ENCODE results near the gene FGF8.

Gene FGF8

GRCh38 chr10:101749047-101750016 lies 26.6 kb downstream of the FGF8 start:
- in situ Hi-C loops (cut with MboI; ENCODE audit: low pct_unique_long_range_greater_than_20kb, low sequenced_read_pairs): loop anchor here (25.0 kb wide), 1 partner anchor 537 kb away; no protein-coding TSS in a partner anchor
- no peak for DNase-seq

DNA sequence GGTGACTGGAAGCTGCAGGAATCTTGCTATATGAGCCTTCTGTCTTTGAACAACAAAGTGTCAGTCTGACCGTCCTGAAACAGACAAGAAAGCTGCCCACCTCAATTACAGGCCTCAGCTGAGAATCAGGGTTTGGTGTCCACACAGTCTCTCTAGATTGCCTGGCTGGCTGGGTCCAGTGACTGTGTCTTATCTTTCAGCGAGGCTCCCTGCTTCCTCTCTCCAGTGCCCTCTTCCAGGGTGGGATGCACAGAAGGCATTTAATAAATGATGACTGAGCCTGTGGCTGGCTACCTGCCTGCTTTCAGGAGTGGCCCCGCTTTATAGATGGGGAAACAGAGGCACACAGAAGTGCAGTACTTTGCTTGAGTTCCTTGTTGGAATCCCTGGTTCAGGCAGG lies 27.4 kb downstream of the FGF8 start:
- in situ Hi-C loops (cut with MboI; ENCODE audit: low pct_unique_long_range_greater_than_20kb, low sequenced_read_pairs): no loop called here
- DNase-seq: no peak

DNA sequence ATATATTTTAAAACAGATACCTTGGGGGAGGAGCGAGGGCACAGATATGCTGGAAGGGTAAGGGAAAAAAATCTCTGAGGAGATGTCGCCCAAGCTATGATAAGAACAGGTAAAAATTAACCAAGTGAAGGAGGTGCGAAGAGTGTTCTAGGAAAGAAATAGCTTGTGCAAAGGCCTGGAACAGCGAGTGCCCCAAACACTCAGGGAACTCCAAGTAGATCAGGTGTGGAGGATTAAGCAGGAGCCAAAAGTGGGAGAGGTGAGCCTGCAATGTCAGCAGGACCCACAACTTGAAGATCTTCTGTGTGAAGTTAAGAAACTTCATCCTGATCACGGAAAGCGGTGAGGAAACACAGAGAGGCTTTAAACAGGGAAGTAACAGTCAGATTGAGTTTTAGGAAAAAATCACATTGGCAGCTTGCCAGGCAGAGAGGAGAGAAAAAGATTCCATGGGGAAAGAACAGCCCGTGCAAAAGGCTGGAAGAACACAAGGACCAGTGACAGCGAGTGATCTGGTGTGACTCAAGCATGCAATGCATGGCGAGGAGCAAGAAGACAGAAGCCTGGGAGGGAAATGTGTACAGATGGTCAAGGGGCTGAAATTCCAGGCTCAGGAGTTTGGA lies 30.7 kb downstream of the FGF8 start:
- in situ Hi-C loops (cut with MboI; ENCODE audit: low pct_unique_long_range_greater_than_20kb, low sequenced_read_pairs): no loop called here
- peak; percentile 7 for DNase-seq

DNA sequence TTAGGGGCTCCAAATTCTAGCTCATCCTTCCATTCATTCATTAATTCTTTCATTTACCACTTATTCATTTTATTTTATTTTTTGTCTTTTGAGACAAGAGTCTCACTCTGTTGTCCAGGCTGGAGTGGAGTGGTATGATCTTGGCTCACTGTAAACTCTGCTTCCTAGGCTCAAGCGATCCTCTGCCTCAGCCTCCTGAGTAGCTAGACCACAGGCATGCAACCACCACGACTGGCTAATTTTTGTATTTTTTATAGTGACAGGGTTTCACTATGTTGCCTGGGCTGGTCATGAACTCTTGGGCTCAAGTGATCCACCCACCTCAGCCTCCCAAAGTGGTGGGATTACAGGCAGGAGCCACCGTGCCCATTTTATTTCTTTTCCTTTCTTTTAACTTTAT lies 31.6 kb downstream of the FGF8 start:
- in situ Hi-C loops (cut with MboI; ENCODE audit: low pct_unique_long_range_greater_than_20kb, low sequenced_read_pairs): no loop called here
- no peak for DNase-seq

DNA sequence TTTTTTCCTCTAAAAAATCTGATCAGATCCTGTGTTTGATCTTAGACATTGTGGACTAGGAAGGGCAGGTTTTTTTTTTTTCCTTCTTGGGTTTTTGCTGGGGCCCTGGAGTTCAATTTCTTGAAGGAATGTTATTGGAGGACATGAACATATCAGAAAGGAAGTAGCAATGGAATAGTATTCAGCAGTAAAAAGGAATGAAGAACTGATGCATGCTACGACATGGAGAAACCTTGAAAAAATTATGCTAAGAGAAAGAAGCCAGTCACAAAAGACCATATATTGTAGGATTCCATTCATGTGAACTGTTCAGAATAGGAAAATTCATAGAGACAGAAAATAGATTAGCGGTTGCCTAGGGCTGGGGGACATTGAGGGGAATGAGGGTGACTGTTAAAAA lies 34.0 kb downstream of the FGF8 start:
- in situ Hi-C loops (cut with MboI; ENCODE audit: low pct_unique_long_range_greater_than_20kb, low sequenced_read_pairs): no loop called here
- DNase-seq: no peak

DNA sequence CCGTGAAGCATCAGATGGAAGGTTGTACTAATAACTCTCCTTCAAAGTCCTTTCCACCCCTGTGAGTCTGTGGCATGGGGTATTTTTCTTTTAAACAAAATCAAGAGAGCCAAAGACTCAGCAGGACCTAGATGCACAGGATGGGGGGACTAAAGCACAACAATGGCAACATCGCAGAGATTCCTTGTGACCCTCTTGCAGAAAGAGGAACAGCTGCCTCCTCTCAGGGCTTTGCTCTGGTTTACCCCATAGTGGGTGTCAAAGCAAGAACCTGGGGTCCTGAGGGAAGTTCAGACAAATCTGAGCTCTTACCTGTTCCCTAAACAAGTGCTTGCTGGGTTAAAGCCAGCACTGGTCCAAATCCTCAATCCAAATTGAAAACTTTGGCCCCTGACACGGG lies 39.2 kb downstream of the FGF8 start:
- in situ Hi-C loops (cut with MboI; ENCODE audit: low pct_unique_long_range_greater_than_20kb, low sequenced_read_pairs): no loop called here
- no peak for DNase-seq

GRCh38 chr10:101732096-101732495 lies 43.8 kb downstream of the FGF8 start:
- DNase-seq: no peak
- in situ Hi-C loops (cut with MboI; ENCODE audit: low pct_unique_long_range_greater_than_20kb, low sequenced_read_pairs): no loop called here

- no peak for DNase-seq
- in situ Hi-C loops (cut with MboI; ENCODE audit: low pct_unique_long_range_greater_than_20kb, low sequenced_read_pairs): no loop called here
Observed at GRCh38 chr10:101726115-101726387, 49.9 kb downstream of the FGF8 start.

DNA sequence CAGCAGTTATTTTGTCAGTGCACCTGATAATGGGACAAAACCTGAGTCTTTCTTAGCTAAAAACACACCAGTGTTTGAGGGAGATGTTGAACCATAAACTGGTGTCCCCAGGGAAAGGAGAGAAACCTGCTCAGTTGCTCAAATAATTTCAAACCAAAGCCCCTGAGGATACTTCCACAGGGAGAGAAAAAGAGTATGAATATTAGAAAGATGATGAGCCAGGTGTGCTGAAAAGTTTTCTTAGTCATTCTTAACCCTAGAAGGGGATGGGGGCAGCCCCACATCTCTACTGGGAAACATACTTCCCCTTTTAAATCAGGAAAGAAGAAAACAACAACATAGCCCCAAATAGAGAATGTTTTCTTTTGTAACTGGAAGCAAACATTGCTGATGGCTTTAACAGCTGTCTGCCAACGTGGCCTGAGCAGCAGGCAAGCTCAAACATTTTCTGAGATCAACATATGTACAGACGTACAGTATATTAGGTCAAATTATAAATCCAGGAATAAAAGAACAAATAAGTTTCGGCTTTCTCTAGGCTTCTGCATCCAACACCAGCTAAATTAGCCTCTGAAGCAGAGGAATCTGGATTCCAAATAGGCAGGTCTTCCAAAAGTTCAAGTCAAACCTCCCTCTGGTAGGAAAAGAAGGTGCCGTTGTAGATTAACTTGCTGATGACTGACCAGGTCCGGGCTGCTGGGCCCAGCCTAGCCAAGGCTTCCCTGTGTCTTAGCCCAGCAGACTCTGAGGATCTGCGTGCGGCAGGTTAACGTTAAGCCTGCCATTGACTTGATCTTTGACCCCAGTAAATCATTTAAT lies 50.4 kb downstream of the FGF8 start:
- no peak for DNase-seq
- in situ Hi-C loops (cut with MboI; ENCODE audit: low pct_unique_long_range_greater_than_20kb, low sequenced_read_pairs): no loop called here

DNA sequence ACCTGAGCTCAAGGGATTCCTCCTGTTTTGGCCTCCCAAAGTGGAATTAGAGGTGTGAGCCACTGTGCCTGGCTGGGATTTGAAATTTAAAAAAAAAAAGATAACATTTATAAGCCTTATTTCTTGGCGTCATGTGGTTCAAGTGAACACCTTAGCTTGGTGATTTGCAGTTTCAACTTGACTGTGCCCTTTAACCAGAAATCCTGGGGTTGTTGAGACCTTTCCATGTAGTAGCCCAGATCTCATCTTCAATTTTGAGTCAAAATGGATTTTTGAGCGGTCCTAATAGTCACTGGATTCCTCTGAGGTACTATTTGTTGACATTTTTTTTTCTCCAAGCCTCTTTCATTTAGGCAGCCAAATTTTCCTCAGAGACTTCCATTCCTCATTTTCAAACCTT lies 51.5 kb downstream of the FGF8 start:
- no peak for DNase-seq
- in situ Hi-C loops (cut with MboI; ENCODE audit: low pct_unique_long_range_greater_than_20kb, low sequenced_read_pairs): no loop called here

DNA sequence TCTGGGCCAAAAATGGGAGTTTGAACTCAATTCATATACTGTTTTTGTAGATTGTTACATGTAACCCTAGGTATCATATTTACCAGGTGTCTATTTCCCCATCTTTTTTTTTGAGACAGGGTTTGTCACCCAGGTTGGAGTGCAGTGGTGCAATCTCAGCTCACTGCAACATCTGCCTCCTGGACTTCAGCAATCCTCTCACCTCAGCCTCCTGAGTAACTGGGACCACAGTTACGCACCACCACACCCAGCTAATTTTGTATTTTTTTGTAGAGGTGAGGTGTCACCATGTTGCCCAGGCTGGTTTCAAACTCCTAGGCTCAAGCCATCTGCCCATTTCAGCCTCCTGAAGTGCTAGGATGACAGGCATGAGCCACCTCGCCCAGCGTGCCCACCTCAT lies 52.7 kb downstream of the FGF8 start:
- in situ Hi-C loops (cut with MboI; ENCODE audit: low pct_unique_long_range_greater_than_20kb, low sequenced_read_pairs): no loop called here
- DNase-seq: no peak

DNA sequence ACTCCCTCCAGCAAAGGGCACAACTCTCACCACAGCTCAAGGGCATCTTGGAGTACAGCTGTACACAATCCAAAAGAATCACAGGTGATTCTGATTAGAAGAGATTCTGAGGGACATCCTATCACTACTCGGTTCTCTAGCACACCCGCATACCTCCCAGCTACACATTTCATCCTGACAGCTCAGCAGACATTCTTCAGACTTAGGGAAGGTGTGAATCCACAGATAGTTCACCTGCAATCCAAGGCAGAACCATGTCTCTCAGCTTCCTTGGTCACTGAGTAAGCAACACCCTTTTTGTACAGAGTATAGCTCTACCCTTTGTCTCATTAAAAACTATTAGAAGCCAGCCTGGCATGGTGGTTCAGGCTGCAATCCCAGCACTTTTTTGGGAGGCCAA lies 54.1 kb downstream of the FGF8 start:
- in situ Hi-C loops (cut with MboI; ENCODE audit: low pct_unique_long_range_greater_than_20kb, low sequenced_read_pairs): no loop called here
- DNase-seq: no peak

GRCh38 chr10:101720606-101721230 lies 55.2 kb downstream of the FGF8 start:
- in situ Hi-C loops (cut with MboI; ENCODE audit: low pct_unique_long_range_greater_than_20kb, low sequenced_read_pairs): no loop called here
- no peak for DNase-seq

All from KBM-7 (cell line).